ENCODE results near the gene UFC1.
A peak's percentile ranks its signal among the peaks of the same experiment; 100 is the strongest.

The UFC1 gene

DNA sequence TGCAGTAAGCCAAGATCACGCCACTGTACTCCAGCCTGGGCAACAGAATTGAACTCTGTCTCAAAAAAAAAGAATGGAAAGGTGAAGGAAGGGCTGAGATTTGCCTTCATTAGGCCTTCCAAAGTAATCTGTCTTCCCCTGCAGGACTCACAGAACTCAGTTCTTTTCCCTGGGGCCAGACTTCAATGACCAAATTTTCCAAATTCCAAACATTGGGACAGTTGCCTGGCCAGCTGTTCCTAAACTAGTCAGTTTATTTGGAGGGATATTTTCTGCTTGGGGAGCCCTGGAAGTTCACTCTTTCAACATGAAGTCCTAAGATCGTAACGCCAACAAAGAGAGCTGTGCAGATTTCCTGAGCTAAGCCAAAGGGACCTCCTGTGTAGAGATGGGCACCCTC, 15.9 kb upstream of the UFC1 start:
- DNase-seq: no peak

DNA sequence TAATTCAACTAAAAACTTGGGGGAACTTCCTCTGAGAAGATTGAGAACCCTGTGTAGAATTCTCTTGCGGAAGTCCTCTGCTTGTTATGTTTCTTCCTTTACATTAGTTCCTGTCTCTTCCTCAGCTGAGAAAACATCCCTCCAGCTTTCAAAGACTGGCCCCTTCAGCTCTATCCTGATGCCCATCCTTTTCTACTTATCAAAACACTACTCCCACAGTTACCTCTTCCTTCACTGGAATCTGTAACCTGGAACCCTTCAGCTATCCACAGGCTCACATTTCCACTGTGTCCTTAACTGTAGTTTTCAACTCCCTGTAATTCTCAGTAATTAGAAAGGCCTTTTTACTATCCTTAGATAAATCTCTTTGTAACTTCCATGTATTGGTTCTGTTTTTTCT, 15.3 kb upstream of the UFC1 start:
- no peak for DNase-seq

DNA sequence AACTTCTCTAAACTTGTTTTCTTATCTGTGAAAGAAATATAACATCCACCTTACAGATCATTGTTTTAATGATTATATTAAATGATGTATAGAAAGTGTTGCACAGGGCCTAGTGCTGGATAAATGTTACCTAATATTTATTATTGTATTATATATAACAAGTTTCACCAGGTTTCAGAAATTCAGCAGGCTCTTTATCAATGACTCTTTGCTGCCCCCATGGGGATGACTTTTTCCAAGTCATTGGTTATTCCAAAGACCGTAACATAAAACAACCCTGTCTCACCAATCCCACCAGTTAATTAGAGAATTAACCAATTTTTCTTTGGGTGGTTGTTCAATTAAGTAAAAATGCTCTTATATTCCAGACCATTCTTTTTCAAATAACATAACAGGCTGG, 14.0 kb upstream of the UFC1 start:
- peak; percentile 5 for DNase-seq

DNA sequence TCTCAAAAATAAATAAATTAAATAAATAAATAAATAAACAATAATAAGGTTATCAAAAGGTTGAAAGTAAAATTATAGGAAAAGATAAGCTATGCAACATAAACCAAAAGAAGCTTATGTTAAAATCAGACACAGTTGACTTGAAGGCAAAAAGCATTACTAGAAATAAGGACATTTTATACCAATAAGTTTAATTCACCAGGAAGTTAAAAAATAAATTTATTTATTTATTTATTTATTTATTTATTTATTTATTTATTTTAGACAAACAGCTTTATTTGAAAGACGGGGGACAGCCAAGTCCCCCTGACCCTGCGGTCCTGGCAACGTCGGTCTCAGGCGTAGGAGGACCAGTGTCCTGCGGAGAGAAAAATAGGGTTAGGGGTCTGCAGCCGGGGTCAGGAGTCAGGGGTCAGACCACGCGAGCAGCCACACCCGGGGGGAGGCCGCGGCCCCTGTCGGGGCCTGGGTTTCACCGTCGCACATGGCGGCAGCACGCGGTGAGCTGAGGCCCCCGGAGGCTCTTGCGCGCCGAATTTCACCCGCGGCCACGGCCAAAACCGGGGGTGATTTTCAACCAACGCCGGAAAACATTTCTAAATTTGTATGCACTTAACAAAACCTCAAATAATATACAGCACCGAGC, 12.9 kb upstream of the UFC1 start:
- DNase-seq: no peak

DNA sequence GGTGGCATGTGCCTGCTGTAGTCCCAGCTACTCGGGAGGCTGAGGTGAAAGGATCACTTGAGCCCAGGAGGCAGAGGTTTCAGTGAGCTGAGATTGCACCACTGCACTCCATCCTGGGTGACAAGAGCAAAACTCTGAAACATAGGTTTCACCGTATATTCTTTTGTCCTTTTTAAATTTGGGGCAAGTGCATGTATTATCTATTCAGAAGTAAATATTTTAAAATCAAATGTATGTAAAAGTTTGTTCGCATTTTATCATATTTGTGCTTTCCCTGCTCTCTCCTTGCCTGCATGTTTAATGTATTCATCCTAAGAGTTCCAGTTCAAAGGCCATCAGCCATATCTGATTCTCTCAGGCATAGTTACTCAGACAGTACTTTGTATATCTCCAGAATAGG, 7.9 kb upstream of the UFC1 start:
- DNase-seq: no peak

DNA sequence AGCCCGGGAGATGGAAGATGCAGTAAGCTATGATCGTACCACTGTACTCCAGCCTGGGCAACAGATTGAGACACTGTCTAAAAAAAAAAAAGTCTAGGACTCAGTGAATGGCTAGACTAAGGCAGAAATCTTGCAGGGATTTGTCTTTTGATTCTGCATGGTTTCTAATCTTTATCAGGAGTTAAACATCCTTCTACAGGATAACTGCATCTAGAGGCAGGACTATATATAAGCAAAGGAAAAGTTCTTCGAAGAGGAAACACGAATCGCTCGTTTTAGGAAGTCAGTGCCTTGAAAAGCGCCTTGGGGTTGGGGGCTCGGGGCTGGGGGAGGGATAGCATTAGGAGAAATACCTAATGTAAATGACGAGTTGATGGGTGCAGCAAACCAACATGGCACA, 602 bp upstream of the UFC1 start:
- DNase-seq: no peak

DNA sequence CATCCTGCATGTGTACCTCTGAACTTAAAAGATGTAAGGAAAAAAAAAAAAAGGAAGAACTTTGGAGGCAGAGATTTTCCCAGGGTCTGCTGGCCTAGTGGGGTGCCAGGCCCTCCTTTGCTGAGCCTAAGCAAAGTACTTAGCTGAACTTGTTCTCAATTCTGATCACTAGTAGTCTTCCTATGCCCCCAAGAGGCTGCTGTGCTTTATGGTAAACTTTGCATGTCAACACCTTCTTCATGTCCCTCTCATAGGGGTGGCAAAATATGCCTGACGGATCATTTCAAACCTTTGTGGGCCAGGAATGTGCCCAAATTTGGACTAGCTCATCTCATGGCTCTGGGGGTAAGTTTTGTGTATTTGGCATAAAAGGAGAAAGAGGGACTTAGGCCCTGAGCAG, 4.1 kb downstream of the UFC1 start:
- no peak for DNase-seq

DNA sequence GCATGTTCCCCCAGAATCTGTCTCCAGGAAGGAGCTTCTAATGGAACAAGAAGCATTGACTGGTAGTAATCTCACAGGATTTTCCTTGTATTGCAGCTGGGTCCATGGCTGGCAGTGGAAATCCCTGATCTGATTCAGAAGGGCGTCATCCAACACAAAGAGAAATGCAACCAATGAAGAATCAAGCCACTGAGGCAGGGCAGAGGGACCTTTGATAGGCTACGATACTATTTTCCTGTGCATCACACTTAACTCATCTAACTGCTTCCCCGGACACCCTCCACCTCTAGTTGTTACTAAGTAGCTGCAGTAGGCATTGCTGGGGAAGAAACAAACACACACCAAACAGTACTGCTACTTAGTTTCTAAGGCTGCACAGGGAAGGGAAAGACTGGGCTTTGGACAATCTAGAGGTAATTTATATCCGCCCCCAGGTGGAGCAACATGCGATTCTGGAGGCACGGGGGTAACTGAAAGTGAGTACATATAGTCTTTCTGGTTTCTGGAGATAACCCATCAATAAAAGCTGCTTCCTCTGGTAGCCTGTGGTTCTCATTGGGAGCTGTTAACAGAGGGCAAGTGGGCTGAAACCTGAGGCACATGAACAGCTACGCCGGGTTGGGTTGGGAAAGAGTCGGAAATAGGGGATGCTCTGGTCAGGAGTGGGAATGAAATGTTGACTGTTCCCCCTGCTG, 4.7 kb downstream of the UFC1 start:
- no peak for DNase-seq

DNA sequence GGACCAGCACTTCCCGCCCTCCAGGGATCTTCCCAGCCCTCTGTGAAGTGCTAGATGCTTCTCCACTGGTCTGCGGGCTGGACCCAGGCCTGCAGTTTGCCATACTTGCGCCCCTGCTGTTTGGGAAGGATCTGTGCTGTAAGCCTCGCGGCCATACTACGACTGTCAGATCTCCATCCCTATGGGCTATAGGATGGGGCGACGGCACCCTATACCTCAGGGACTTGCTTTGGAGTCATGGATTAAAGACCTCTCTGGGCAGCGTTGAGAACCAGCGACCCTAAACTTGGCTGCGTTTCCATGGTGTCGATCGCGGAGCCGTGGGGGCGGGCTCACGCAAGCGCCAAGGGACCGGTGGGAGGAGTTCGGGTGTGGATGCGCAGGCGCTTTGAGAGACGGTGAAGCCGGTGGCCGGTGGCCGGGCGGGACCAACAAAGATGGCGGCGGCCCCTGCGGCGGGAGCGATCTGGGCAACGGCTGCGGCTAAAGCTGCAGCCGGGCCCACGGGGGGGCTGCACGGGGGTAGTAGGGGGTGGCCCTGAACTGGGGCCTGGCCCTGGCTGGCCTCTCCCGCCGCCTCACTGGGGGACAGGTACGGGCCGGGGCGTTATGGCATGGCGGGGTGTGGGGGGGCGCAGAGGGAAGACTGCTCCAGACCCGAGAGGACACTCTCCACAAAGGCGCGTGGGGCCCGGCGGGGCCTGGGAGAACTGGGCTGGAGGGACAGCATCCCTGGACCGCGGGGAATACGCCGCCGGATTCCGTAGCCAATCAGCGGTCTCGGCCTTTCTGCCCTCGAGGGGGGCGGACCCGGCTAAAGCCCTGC, 5.5 kb downstream of the UFC1 start, which contains the start of gene USP21:
Gene USP21, plus strand, starts transcription at position 414 of the 826 bp plus-strand sequence. CDS start 1,141 bp downstream, outside the sequence.
- peak; percentile 88 for DNase-seq

DNA sequence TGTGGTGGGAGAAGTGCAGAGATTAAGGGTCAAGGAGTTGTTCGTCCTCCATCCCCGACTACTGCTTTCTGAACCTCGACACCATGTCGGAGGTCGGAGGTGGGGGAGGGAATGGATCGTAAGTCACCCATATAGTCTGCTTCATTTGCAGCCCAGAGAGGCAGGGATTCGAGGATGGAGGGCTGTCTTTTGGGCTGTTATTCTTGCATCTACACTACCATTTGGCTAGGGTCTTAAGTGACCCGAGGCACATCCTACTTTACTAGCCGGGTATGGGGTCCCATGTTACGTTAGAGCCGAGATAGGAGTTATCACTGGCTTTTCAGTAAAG, 6.1 kb downstream of the UFC1 start:
- no peak for DNase-seq

DNA sequence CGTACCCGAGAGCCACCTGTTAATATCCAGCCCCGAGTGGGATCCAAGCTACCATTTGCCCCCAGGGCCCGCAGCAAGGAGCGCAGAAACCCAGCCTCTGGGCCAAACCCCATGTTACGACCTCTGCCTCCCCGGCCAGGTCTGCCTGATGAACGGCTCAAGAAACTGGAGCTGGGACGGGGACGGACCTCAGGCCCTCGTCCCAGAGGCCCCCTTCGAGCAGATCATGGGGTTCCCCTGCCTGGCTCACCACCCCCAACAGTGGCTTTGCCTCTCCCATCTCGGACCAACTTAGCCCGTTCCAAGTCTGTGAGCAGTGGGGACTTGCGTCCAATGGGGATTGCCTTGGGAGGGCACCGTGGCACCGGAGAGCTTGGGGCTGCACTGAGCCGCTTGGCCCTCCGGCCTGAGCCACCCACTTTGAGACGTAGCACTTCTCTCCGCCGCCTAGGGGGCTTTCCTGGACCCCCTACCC, 6.9 kb downstream of the UFC1 start:
- no peak for DNase-seq

DNA sequence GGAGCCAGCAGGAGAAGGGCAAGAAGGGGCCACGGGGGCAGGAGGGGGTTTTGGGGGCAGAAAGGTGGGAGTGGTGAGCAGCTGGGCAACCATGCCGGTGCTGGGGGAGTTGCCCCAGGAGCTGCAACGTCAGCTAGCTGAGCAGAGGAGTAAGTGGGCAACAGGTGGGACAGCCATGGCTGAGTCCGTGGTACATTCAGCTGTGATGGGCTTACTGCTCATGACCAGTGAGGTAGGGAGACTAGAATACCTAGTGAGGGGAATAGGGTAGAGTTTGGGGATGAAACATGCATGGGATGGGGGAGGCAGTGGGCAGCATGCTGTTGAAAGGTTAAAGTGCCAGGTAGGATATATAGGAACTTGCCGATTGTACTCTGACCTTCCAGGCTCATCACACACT, 7.9 kb downstream of the UFC1 start:
- no peak for DNase-seq

DNA sequence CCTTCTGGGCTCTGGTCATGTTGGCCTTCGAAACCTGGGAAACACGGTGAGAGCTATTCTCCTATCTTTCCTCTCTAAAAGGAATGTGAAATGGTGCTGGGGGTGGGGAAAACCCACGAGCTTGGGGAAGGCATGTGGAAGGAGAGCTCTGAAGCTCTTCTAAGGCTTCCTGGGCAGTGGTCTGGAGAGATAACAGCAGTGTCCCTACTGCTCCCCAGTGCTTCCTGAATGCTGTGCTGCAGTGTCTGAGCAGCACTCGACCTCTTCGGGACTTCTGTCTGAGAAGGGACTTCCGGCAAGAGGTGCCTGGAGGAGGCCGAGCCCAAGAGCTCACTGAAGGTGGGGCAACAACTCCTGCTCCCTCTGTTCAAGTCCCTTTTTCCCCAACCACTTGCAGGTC, 8.3 kb downstream of the UFC1 start:
- DNase-seq: no peak

DNA sequence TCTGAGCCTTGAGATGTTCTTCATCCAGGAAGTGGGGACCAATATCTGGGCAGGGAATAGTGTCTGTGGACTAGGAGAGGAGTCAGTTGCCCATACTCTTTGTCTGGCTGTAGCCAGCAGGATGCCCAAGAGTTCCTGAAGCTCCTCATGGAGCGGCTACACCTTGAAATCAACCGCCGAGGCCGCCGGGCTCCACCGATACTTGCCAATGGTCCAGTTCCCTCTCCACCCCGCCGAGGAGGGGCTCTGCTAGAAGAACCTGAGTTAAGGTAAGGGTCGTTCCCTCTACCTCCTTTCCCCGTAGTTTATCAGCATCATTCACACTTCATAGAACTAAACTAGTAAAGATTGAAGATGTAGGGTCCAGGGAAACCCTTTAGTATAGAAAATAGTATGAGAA, 9.0 kb downstream of the UFC1 start:
- no peak for DNase-seq

DNA sequence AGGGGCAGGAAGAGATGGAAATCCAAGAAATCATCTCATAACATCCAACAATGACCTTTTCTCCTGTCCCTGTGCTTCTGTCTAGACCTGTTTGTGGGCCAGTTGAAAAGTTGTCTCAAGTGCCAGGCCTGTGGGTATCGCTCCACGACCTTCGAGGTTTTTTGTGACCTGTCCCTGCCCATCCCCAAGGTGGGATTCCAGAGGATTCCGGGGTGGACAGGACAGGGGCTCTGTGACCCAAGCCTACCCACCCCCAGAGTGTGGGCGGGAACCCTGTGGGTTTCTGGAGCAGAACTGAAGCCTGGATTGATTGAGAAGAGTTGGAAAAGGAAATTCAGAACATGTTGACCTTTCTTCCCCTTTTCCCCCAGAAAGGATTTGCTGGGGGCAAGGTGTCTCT, 10.0 kb downstream of the UFC1 start:
- DNase-seq: no peak

DNA sequence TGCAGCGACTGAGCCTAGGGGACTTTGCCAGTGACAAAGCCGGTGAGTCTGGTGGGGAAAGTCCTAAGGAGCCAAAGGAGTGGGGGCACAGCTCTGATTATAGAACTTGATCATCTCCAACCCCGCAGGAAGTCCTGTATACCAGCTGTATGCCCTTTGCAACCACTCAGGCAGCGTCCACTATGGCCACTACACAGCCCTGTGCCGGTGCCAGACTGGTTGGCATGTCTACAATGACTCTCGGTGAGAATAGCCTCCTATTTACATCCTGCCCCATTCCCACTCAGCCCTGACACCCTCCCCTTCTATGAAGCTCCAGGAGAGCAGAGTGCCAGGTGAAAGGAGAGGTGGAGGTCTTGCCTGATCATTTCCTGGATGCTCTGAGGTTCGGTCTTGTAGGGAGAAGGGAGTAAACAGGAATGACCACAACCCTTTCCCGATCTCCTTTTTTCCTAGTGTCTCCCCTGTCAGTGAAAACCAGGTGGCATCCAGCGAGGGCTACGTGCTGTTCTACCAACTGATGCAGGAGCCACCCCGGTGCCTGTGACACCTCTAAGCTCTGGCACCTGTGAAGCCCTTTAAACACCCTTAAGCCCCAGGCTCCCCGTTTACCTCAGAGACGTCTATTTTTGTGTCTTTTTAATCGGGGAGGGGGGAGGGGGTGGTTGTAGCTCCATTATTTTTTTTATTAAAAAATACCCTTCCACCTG, 11.3 kb downstream of the UFC1 start:
- DNase-seq: no peak

DNA sequence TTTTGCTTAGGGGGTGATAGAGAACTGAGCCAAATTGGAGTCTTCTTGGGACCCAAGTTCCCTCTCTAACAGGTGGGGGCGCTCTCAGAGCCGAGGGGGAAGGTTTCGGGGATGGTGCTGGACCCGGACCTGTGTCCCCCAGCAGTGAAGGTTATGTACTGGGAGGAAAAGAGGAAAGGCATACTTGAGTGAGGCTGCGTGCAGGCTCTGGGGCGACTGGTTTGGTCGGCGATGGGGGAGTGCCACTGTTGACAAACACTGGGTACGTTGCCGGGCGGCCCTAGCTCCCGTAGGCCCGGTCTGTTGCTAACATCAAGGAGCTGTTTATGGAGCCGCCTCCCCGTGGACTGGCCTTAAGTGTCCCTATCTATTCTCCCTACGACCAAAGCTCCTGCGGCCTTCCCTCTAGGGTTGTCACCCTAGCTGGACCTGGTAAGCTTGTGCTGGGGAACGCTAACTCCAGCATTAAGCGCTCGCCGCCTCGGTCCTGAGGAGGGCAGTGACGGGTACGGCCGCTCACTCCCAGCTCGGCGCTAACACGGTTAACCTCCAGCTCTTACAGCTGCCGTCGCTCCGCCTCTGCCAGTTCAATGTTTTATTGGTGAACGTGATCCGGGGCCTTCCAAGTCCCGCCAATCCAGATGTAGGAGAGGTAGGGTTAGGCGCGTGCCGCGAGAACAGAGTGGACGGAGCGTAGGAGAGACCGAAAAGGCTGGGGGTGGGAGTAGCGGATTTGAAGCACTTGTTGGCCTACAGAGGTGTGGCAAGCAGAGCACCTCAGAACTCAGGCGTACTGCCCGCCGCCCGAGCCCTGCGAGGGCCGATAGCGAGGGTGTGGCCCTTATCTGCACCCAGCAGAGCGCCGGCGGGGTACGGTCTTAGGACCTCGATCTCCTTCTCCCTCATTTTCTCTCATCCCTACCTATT, 12.2 kb downstream of the UFC1 start, which contains the start of gene PPOX:
Gene PPOX, plus strand, starts transcription at position 685 of the 927 bp plus-strand sequence. CDS start 422 bp downstream, outside the sequence.
- peak; percentile 97 for DNase-seq

DNA sequence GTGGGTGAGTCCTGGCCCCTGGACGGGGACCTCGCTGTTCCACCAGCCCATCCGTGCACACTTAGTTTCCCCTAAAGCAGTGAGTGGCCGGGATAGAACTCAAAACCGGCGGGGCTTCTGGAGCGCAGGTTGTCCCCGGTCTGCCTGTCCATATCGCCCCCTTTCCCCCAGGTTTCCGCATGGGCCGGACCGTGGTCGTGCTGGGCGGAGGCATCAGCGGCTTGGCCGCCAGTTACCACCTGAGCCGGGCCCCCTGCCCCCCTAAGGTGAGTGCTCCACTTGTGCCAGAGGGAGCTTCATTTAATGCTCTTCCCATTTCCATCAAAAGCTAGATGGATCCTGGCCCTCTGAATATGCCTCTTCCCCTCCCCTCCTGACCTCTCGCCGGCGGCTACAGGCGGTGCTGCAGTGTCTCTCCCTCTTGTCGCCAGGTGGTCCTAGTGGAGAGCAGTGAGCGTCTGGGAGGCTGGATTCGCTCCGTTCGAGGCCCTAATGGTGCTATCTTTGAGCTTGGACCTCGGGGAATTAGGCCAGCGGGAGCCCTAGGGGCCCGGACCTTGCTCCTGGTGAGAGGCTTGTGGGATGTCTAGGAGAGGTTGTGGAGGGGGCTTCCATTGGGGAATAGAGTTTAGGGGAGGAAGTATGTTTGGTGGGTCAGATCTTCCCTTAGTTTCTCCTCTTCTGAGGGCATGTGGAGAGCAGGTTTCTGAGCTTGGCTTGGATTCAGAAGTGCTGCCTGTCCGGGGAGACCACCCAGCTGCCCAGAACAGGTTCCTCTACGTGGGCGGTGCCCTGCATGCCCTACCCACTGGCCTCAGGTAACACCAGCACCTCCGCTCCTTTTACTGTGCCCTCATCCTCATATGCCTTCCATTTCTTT, 13.1 kb downstream of the UFC1 start:
- DNase-seq: no peak

DNA sequence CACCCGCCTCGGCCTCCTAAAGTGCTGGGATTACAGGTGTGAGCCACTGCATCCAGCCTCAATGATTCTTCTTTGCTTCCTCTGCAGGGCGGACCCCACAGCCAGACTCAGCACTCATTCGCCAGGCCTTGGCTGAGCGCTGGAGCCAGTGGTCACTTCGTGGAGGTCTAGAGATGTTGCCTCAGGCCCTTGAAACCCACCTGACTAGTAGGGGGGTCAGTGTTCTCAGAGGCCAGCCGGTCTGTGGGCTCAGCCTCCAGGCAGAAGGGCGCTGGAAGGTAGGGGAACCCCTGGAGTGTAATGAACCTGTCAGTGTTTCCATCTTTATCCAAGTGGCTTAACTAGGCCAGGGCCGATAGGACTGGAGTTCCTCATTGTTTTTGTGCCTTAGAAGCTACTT, 15.1 kb downstream of the UFC1 start:
- DNase-seq: no peak

DNA sequence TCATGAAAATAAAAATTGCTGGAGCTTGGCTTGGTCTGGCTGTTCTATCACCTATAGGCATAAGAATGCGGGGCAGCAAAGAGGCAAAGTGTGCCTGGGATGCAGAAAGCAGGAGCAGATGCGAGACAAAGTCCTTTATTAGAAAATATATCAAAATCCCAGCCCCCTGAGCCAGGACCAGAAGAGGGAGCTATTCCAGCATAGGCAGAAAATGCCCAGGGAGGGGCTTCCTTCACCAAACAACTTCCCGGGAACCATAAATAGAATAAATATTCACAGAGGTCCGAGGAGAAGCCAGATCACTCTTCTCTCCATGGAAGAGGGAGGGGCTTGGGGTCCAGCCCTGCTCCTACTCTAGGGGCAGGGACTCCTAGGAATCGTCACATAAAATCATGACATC, 17.4 kb downstream of the UFC1 start:
- no peak for DNase-seq

DNA sequence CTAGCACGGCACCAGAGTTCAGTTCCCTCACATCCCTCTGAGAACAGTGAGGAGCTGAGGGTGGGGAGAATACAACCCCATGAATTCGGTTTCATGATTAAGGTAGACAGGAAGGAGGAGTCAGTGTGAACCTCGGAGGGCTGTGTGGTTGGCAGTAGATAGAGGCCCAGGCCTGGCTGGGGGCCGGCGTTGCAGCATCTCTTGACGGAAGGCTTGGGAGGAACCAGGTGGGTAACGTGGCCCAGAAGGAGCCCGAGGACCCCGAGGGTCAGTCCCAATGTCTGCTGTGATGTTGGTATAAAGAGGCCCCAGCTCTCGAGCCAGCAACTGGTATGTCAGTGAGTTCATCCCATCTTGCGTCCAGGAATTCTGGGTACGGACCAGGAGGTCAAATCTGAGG, 17.9 kb downstream of the UFC1 start:
- no peak for DNase-seq

All from NCI-H774 (cell line).